ENCODE results near the gene SH3BP2.

GRCh38 chr4:2811830-2812611 is 19.1 kb downstream of the SH3BP2 start:
- no peak for TF ChIP-seq CTCF (IDR thresholded peaks at IDR 0.05; ENCODE audit: low read depth, low read length, poor library complexity, severe bottlenecking)
- TF ChIP-seq EZH2phosphoT487 (IDR thresholded peaks at IDR 0.05; ENCODE audit: borderline replicate concordance, low read length): no peak

Data from DOHH2 (cell line).